Upper lobe of left lung (tissue), 4 donors: ENCODE results near the gene MBD5.
"Not testable (repeated sequence)": the region's sequence is repeated elsewhere in the genome, so short reads cannot be mapped to it uniquely, and the experiment has no call there.

Experiments used
- EP300 ChIP-seq, 4 donors: sonication (generic); formaldehyde crosslinking; IDR thresholded peaks; one replicate each; pipeline ENCODE4 v1.5.1; 2017; ENCODE audit warnings: antibody characterized with exemption in 4 of 4, control low read depth in 2 of 4
- POLR2A ChIP-seq, 4 donors: fragments of 450-650 bp; IDR thresholded peaks; one replicate each; pipeline ENCODE4 v1.5.1; 2016 to 2017; ENCODE audit warnings: antibody characterized with exemption in 4 of 4, mild to moderate bottlenecking in 2 of 4
- POLR2AphosphoS5 ChIP-seq, 2 donors: sonication (generic); formaldehyde crosslinking; IDR thresholded peaks; one replicate each; pipeline ENCODE4 v1.5.1; 2017; ENCODE audit warnings: antibody characterized with exemption in 2 of 2
- TF ChIP-seq, protein P1 (sequence below), 6 experiments: fragments of 450-650 bp in 4 of 6; fragments of 200-600 bp in 2 of 6; sonication (generic) in 2 of 6; IDR thresholded peaks; one replicate each; pipeline ENCODE4 v1.5.1; 2016 to 2019; ENCODE audit warnings: antibody characterized with exemption in 6 of 6

DNA sequence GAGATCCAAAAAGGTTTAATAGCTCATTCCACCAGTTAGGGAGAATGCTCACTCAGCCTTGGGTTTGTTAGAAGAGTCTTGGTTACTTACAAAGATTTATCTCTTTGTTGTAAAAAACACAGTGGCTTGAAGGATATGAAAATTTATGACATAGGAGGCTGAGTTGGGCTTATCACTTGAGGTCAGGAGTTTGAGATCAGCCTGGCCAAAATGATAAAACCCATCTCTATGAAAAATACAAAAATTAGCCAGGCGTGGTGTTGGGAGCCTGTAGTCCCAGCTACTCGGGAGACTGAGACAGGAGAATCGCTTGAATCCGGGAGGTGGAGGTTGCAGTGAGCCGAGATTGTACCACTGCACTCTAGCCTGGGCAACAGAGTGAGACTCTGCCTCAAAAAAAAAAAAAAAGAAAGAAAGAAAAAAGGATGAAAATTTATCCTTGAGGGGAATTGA, 522.2 kb downstream of the MBD5 start:
- TF ChIP-seq, protein P1, sequence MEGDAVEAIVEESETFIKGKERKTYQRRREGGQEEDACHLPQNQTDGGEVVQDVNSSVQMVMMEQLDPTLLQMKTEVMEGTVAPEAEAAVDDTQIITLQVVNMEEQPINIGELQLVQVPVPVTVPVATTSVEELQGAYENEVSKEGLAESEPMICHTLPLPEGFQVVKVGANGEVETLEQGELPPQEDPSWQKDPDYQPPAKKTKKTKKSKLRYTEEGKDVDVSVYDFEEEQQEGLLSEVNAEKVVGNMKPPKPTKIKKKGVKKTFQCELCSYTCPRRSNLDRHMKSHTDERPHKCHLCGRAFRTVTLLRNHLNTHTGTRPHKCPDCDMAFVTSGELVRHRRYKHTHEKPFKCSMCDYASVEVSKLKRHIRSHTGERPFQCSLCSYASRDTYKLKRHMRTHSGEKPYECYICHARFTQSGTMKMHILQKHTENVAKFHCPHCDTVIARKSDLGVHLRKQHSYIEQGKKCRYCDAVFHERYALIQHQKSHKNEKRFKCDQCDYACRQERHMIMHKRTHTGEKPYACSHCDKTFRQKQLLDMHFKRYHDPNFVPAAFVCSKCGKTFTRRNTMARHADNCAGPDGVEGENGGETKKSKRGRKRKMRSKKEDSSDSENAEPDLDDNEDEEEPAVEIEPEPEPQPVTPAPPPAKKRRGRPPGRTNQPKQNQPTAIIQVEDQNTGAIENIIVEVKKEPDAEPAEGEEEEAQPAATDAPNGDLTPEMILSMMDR (IDR thresholded peaks at IDR 0.05), result not testable (repeated sequence)
- not testable (repeated sequence) for TF ChIP-seq POLR2A, EP300, POLR2AphosphoS5 (IDR thresholded peaks at IDR 0.05)
